CD8-positive, alpha-beta memory T cell (primary cell): ENCODE data around the gene GH2. TPM values are rescaled to one million over a fixed set of nuclear protein-coding genes. Genes with fewer than 3 reads are reported as not detected.
A peak's percentile ranks its signal among the peaks of the same experiment; 100 is the strongest.
"Not testable (repeated sequence)": the region's sequence is repeated elsewhere in the genome, so short reads cannot be mapped to it uniquely, and the experiment has no call there.

Experiments
- CTCF ChIA-PET: fragments of 350-600 bp; sonication (Branson Sonifier 250); formaldehyde crosslinking; loops from one replicate; lab custom pipeline; 2021; ENCODE audit warnings: antibody characterized with exemption; lab: Charles Lee
- POLR2A ChIA-PET: fragments of 350-600 bp; sonication (Branson Sonifier 250); formaldehyde crosslinking; loops from one replicate; lab custom pipeline; 2021; ENCODE audit warnings: antibody characterized with exemption; lab: Charles Lee
- DNase-seq, 5 donors: peaks; one replicate each; pipeline versions ENCODE4 v3.0.0 to v3.0.0-alpha.2; 2020 to 2022; ENCODE audit warnings: mixed read lengths in 1 of 5
- H3K27ac ChIP-seq: one replicate; pipeline ENCODE4 v1.7.0; 2013; ENCODE audit warnings: low read depth, mild to moderate bottlenecking, low read length, moderate library complexity
- H3K27me3 ChIP-seq: 2 replicates; pipeline ENCODE4 v1.7.0; 2013; ENCODE audit warnings: low read length, mild to moderate bottlenecking; ENCODE audit not compliant: insufficient read depth, poor library complexity, severe bottlenecking
- H3K36me3 ChIP-seq: 2 replicates; pipeline ENCODE4 v1.7.0; 2013; ENCODE audit warnings: mild to moderate bottlenecking, low read length, moderate library complexity; ENCODE audit not compliant: insufficient read depth
- H3K4me1 ChIP-seq: 2 replicates; pipeline ENCODE4 v1.7.0; 2013; ENCODE audit warnings: mild to moderate bottlenecking, low read length, moderate library complexity; ENCODE audit not compliant: insufficient read depth
- H3K4me3 ChIP-seq: 2 replicates; pipeline ENCODE4 v1.7.0; 2013; ENCODE audit warnings: mild to moderate bottlenecking, low read length
- H3K9me3 ChIP-seq: 2 replicates; pipeline ENCODE4 v1.7.0; 2013; ENCODE audit warnings: mild to moderate bottlenecking, low read length
- H3K27ac Mint-ChIP-seq, 8 donors: one replicate each; pipeline ENCODE4 v1.8.0; 2020 to 2021; ENCODE audit warnings: mixed read lengths in 8 of 8, mild to moderate bottlenecking in 6 of 8, inconsistent platforms in 3 of 8, moderate library complexity in 3 of 8
- H3K27me3 Mint-ChIP-seq, 2 donors: one replicate each; pipeline ENCODE4 v1.8.0; 2020 to 2021; ENCODE audit warnings: mixed read lengths in 2 of 2, mild to moderate bottlenecking in 1 of 2, moderate library complexity in 1 of 2
- H3K36me3 Mint-ChIP-seq, 3 donors: one replicate each; pipeline ENCODE4 v1.8.0; 2020 to 2021; ENCODE audit warnings: mixed read lengths in 3 of 3, inconsistent platforms in 1 of 3, mild to moderate bottlenecking in 1 of 3
- H3K4me1 Mint-ChIP-seq, 3 donors: one replicate each; pipeline ENCODE4 v1.8.0; 2020 to 2021; ENCODE audit warnings: mixed read lengths in 3 of 3, inconsistent platforms in 1 of 3, mild to moderate bottlenecking in 1 of 3
- H3K4me3 Mint-ChIP-seq, 7 donors: one replicate each; pipeline ENCODE4 v1.8.0; 2020 to 2021; ENCODE audit warnings: mixed read lengths in 7 of 7, mild to moderate bottlenecking in 6 of 7, moderate library complexity in 4 of 7, inconsistent platforms in 2 of 7
- H3K9me3 Mint-ChIP-seq, 5 donors: one replicate each; pipeline ENCODE4 v1.8.0; 2020 to 2022; ENCODE audit warnings: mixed read lengths in 5 of 5, mild to moderate bottlenecking in 3 of 5, moderate library complexity in 2 of 5, inconsistent platforms in 1 of 5
- polyA plus RNA-seq: library from polyadenylated mRNA; unstranded; fragments of 300-500 nt; fragmentation: Illumina TruSeq; gene quantifications from one replicate; pipeline ENCODE4 v1.2.3, GENCODE V29; 2021
- total RNA-seq, 2 experiments: library from RNA; stranded (reverse); gene quantifications; one replicate each; pipeline ENCODE4 v1.2.3, GENCODE V29; 2021

GH2 gene
- total and polyA plus RNA-seq, 3 experiments from 2014 or later = not detected

DNA sequence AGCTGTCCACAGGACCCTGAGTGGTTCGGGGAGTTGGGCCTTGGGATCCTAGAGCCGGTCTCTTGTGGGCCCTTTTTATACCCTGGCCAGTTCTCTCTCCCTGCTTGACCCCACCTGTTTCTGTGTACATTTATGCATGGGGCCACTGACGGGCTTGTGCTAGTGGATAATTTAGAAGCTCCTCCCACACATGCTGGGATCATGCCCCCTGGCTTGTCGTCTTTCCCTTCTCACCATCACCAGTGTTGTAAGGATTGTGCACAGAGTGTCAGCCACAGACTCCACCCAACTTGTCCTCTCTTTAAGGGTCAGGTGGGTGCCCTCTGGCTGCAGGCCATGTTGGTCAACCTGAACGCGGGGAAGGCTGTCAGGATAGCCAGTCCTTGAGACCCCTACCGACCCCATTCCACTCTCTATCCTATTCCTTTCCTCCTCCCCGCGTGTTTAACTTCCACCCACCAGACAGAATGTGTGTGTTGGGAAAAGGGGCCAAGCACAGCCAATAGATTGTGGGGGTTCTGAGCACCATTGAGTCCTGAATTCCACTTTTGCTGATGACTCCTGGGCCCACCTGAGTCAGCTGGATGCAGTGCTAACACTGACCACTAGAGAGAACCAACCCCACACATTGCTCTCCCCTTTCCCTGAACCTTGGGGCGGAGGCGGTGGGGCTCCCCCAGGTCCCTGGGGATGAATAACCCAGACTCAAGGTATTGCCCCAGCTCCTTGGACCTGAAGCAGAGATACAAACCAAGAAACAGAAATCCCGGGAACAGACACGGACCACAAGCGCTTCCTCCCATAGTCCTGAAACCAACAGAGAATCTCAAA lies 15.0 kb upstream of the GH2 start, which contains the start of gene CSH1:
TSS of gene CSH1 (minus strand) at position 51 of the 831 bp plus-strand sequence. CDS start 63 bp downstream, outside the sequence.
- H3K27ac Mint-ChIP-seq, H3K36me3 ChIP-seq, H3K4me3 ChIP-seq, H3K4me1 ChIP-seq, H3K27ac ChIP-seq, CTCF ChIA-PET, POLR2A ChIA-PET, DNase-seq, H3K4me1 Mint-ChIP-seq, H3K9me3 ChIP-seq, H3K9me3 Mint-ChIP-seq, H3K27me3 Mint-ChIP-seq, H3K36me3 Mint-ChIP-seq, H3K27me3 ChIP-seq: not testable (repeated sequence)
- peak within 1 kb of the TSS in 1 of 7 donors; percentile 13 for H3K4me3 Mint-ChIP-seq

DNA sequence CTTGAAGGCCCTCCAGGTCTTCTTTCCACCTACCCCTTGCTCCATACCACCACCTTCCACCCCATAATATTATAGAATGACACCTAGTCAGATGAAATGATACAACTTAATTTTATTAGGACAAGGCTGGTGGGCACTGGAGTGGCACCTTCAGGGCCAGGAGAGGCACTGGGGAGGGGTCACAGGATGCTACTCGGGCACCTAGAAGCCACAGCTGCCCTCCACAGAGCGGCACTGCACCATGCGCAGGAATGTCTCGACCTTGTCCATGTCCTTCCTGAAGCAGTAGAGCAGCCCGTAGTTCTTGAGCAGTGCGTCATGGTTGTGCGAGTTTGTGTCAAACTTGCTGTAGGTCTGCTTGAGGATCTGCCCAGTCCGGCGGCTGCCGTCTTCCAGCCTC lies 13.1 kb upstream of the GH2 start:
- CTCF ChIA-PET, H3K27ac ChIP-seq, H3K4me1 Mint-ChIP-seq, H3K4me3 ChIP-seq, H3K9me3 Mint-ChIP-seq, H3K36me3 ChIP-seq, H3K9me3 ChIP-seq, H3K36me3 Mint-ChIP-seq, H3K27me3 Mint-ChIP-seq, H3K27ac Mint-ChIP-seq, POLR2A ChIA-PET, H3K4me3 Mint-ChIP-seq, H3K27me3 ChIP-seq, H3K4me1 ChIP-seq, DNase-seq: not testable (repeated sequence)

DNA sequence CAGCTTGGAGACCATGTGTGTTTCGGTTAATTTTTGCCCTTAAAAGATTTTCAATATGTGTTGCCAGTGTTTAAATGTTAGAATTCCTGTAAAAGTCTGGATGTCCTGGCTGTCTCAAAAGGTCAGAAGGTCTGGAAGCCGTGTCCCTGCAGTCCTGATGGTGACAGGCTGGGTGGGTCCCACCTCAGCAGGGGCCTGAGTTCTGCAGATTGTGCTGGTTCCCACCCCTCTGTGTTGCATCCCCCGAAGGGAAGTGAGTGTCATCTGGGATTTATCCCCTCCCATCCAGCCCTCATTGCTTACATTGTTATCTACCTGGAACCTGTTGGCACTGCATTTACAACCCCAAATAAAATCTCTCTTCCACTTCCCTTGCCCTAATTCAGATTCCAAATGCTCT lies 12.3 kb upstream of the GH2 start:
- CTCF ChIA-PET, DNase-seq, H3K4me3 ChIP-seq, H3K4me3 Mint-ChIP-seq, H3K27me3 ChIP-seq, H3K36me3 Mint-ChIP-seq, H3K4me1 ChIP-seq, H3K9me3 Mint-ChIP-seq, H3K27me3 Mint-ChIP-seq, H3K4me1 Mint-ChIP-seq, H3K27ac ChIP-seq, H3K9me3 ChIP-seq, POLR2A ChIA-PET, H3K36me3 ChIP-seq, H3K27ac Mint-ChIP-seq: not testable (repeated sequence)

DNA sequence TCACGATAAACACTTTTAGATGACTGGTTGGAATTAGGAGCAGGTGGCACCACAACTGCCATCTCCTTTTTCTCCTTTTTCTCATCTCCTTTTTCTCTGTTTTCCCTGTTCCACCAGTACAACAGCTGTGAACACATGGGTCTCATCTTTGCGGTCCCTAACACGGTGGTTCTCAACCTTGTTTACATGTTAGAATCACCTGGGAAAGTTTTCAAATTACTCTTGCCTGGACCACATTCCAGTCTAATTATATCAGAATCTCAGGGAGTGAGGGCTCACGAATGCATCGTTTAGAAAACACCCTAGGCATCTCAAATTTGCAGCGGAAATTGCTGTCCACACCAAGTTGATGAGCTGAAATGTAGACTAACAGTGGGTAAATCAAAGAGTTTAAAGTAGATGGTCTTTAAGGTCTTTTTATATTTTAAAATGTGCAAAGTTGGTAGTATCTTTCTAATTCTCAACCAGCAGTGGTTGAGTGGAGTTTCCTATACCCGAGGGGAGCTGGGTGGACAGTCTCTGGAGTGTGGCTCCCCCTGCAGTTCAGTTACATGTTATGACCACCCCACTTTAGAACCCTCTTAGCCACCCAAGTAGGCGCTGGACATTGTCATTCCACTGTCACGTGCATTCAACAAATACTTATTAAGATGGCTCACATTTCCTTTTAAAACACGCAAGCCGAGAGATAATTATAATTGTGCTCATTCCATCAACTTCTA lies 10.7 kb upstream of the GH2 start:
- H3K36me3 Mint-ChIP-seq, H3K27me3 Mint-ChIP-seq, H3K4me1 ChIP-seq, H3K4me3 ChIP-seq, H3K9me3 Mint-ChIP-seq, H3K9me3 ChIP-seq, H3K27ac Mint-ChIP-seq, H3K4me1 Mint-ChIP-seq, POLR2A ChIA-PET, DNase-seq, H3K4me3 Mint-ChIP-seq, H3K36me3 ChIP-seq, H3K27me3 ChIP-seq, H3K27ac ChIP-seq: not testable (repeated sequence)
- CTCF ChIA-PET = interaction anchor here (1.4 kb wide), 1 partner anchor 12 kb away, joined by 3 read pairs; no protein-coding TSS in a partner anchor

DNA sequence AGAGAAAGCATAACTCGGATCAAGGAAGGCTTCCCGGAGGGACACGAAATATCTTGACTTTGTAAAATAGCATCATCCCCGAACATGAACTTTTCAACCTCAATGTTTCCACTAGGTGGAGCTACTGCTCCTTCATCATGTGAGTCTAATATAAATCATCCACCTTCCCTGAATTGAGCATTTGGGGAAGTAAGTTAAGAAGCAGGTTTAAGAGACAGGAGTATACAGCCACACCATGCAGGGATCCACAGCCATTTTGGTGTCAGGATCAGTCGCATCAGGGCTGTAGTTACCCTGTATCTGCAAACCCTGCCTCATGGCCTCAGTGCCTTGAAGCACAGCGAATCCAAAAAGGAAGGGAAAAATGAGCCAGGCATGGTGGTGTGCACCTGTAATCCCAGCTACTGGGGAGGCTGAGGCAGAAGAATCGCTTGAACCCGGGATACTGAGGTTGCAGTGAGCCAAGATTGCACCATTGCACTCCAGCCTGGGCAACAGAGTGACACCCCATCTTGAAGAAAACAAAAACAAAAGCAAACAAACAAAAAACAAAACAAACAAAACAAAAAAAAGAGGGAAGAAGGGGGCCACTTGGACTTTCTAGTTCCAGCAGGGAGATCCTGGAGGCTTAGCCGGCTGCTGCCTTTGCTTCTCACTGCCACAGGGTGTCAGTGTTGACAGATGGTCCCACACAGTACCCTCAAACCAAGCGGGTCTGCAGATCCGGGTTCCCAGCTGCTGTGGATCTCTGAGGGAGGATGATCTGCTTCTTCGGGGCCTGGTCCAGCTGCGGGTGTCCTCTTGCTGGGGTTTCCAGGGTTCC lies 7.5 kb upstream of the GH2 start:
- peak overlapping the region in 2 of 7 donors; percentile 35 to 41 for H3K4me3 Mint-ChIP-seq
- H3K9me3 Mint-ChIP-seq, H3K36me3 ChIP-seq, H3K4me1 ChIP-seq, H3K27ac Mint-ChIP-seq, H3K36me3 Mint-ChIP-seq, H3K9me3 ChIP-seq, H3K27ac ChIP-seq, H3K4me3 ChIP-seq, H3K4me1 Mint-ChIP-seq, H3K27me3 Mint-ChIP-seq, H3K27me3 ChIP-seq: not testable (repeated sequence)
- CTCF ChIA-PET = interaction anchor here (0.7 to 3.1 kb wide), 7 partner anchors 8 to 136 kb away, joined by 3 to 11 read pairs (median 4); partner anchors contain the start of gene GH2
- POLR2A ChIA-PET = interaction anchor here (0.8 kb wide), 1 partner anchor 82 kb away, joined by 3 read pairs; no protein-coding TSS in a partner anchor
- DNase-seq = peak in 2 of 5 donors; percentile 20 to 21

DNA sequence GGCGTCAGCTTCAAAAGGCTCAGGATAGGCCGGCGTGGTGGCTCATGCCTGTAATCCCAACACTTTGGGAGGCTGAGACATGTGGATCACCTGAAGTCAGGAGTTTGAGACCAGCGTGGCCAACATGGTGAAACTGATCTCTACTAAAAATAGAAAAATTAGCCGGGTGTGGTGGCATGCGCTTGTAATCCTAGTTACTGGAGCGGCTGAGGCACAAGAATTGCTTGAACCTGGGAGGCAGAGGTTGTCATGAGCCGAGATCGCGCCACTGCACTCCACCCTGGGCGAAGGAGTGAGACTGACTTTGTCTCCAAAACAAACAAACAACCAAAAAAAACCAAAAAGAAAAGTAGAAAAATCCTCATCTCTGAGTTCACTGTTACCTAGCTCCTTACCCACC lies 3.4 kb upstream of the GH2 start:
- H3K27me3 ChIP-seq, H3K27ac Mint-ChIP-seq, DNase-seq, H3K4me3 Mint-ChIP-seq, H3K27me3 Mint-ChIP-seq, H3K36me3 Mint-ChIP-seq, POLR2A ChIA-PET, H3K27ac ChIP-seq, H3K4me3 ChIP-seq, CTCF ChIA-PET, H3K4me1 Mint-ChIP-seq, H3K36me3 ChIP-seq, H3K4me1 ChIP-seq, H3K9me3 ChIP-seq, H3K9me3 Mint-ChIP-seq: not testable (repeated sequence)

DNA sequence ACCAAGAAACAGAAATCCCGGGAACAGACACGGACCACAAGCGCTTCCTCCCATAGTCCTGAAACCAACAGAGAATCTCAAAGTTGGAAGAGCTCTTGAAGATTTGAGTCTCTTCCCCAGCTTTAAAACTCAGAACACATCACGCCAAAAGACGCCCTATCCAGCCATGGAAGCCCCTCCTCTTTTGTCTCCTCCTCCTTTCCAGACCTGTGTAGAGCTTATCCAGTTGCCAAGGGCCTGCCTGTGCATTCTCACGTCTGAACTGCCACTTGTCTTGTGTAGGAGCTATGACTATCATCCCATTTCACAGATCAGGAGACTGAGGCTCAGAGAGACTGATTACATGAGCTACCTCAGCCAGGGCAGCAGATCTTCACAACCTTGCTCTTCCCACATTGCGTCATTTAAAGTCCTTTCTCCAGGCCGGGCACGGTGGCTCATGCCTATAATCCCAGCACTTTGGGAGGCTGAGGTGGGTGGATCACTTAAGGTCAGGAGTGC lies 932 bp upstream of the GH2 start:
- DNase-seq, H3K27ac ChIP-seq, H3K9me3 Mint-ChIP-seq, H3K4me1 Mint-ChIP-seq, H3K36me3 ChIP-seq, H3K27me3 Mint-ChIP-seq, H3K4me3 Mint-ChIP-seq, H3K27me3 ChIP-seq, H3K4me1 ChIP-seq, H3K36me3 Mint-ChIP-seq, H3K4me3 ChIP-seq, H3K9me3 ChIP-seq, POLR2A ChIA-PET, H3K27ac Mint-ChIP-seq: not testable (repeated sequence)
- CTCF ChIA-PET = interaction anchor here (0.6 to 0.9 kb wide), 3 partner anchors 8 to 1074 kb away, joined by 3 to 4 read pairs (median 3); no protein-coding TSS in a partner anchor
